Immature natural killer cell (primary cell): Measurements from ENCODE around the gene PHOSPHO2. TPM values are rescaled to one million over a fixed set of nuclear protein-coding genes. Genes with fewer than 3 reads are reported as not detected.
"Not testable (repeated sequence)": the region's sequence is repeated elsewhere in the genome, so short reads cannot be mapped to it uniquely, and the experiment has no call there.

Experiments used
- DNase-seq, 3 donors: peaks; one replicate each; pipeline ENCODE4 v3.0.0; 2022; ENCODE audit warnings: mixed read lengths in 1 of 3
- H3K27ac Mint-ChIP-seq, 6 donors: one replicate each; pipeline ENCODE4 v1.8.0; 2020; ENCODE audit warnings: mixed read lengths in 6 of 6, mild to moderate bottlenecking in 5 of 6, inconsistent platforms in 4 of 6, moderate library complexity in 3 of 6
- H3K27me3 Mint-ChIP-seq, 3 donors: one replicate each; pipeline ENCODE4 v1.8.0; 2020 to 2021; ENCODE audit warnings: low read depth in 3 of 3, mild to moderate bottlenecking in 3 of 3, mixed read lengths in 3 of 3, moderate library complexity in 3 of 3, inconsistent platforms in 1 of 3
- H3K36me3 Mint-ChIP-seq, 3 donors: one replicate each; pipeline ENCODE4 v1.8.0; 2020; ENCODE audit warnings: mixed read lengths in 3 of 3, inconsistent platforms in 2 of 3, mild to moderate bottlenecking in 2 of 3
- H3K4me1 Mint-ChIP-seq, 2 donors: one replicate each; pipeline ENCODE4 v1.8.0; 2020; ENCODE audit warnings: inconsistent platforms in 2 of 2, mild to moderate bottlenecking in 2 of 2, mixed read lengths in 2 of 2, moderate library complexity in 1 of 2
- H3K4me3 Mint-ChIP-seq, 5 donors: one replicate each; pipeline ENCODE4 v1.8.0; 2020; ENCODE audit warnings: mild to moderate bottlenecking in 5 of 5, mixed read lengths in 5 of 5, inconsistent platforms in 3 of 5, moderate library complexity in 3 of 5
- H3K9me3 Mint-ChIP-seq, 6 donors: one replicate each; pipeline ENCODE4 v1.8.0; 2020; ENCODE audit warnings: mild to moderate bottlenecking in 6 of 6, mixed read lengths in 6 of 6, inconsistent platforms in 4 of 6, moderate library complexity in 3 of 6
- polyA plus RNA-seq, 3 donors: library from polyadenylated mRNA; unstranded; fragments of 300-500 nt; fragmentation: Illumina TruSeq; gene quantifications; one replicate each; pipeline ENCODE4 v1.2.3, GENCODE V29; 2021

The PHOSPHO2 gene
- polyA plus RNA-seq, 3 donors from 2014 or later: 2.5 to 4.5 (median 2.7) TPM

GRCh38 chr2:169670215-169670651 is 24.0 kb upstream of the PHOSPHO2 start:
- Mint-ChIP-seq H3K4me3 (no peak overlapping the region), H3K27me3 (peaks cover 2 to 7% (median 5%) of the 10 kb centered on the region in 3 donors), H3K27ac (no peak overlapping the region), H3K36me3 (no peaks in the 10 kb centered on the region), H3K4me1 (no peaks in the 10 kb centered on the region), H3K9me3 (peaks cover 0 to 1% (median 0%) of the 10 kb centered on the region in 6 donors)
- DNase-seq: no peak

GRCh38 chr2:169670937-169671336 is 23.3 kb upstream of the PHOSPHO2 start:
- H3K9me3 Mint-ChIP-seq: peaks cover 0 to 1% (median 0%) of the 10 kb centered on the region in 6 donors
- H3K27ac Mint-ChIP-seq: no peak overlapping the region
- H3K27me3 Mint-ChIP-seq: peaks cover 2 to 7% (median 5%) of the 10 kb centered on the region in 3 donors
- DNase-seq: no peak
- H3K4me1 Mint-ChIP-seq: no peaks in the 10 kb centered on the region
- H3K36me3 Mint-ChIP-seq: no peaks in the 10 kb centered on the region
- H3K4me3 Mint-ChIP-seq: no peak overlapping the region

- H3K9me3 Mint-ChIP-seq: peaks cover 0 to 1% (median 0%) of the 10 kb centered on the region in 6 donors
- H3K27ac Mint-ChIP-seq: no peak overlapping the region
- H3K27me3 Mint-ChIP-seq: peaks cover 2 to 7% (median 5%) of the 10 kb centered on the region in 3 donors
- H3K4me3 Mint-ChIP-seq: no peak overlapping the region
- H3K4me1 Mint-ChIP-seq: no peaks in the 10 kb centered on the region
- DNase-seq: no peak
- no peaks in the 10 kb centered on the region for H3K36me3 Mint-ChIP-seq
These were observed 21.9 kb upstream of the PHOSPHO2 start for GRCh38 chr2:169672406-169672805.

- Mint-ChIP-seq H3K4me1 (no peaks in the 10 kb centered on the region), H3K4me3 (no peak overlapping the region), H3K9me3 (peaks cover 0 to 1% (median 0%) of the 10 kb centered on the region in 6 donors), H3K27me3 (peaks cover 2 to 7% (median 5%) of the 10 kb centered on the region in 3 donors), H3K27ac (no peak overlapping the region), H3K36me3 (no peaks in the 10 kb centered on the region)
- DNase-seq: no peak
These were observed 21.2 kb upstream of the PHOSPHO2 start for GRCh38 chr2:169673106-169673505.

- Mint-ChIP-seq H3K36me3 (no peaks in the 10 kb centered on the region), H3K27ac (no peak overlapping the region), H3K27me3 (peaks cover 2 to 6% (median 5%) of the 10 kb centered on the region in 3 donors), H3K4me1 (no peaks in the 10 kb centered on the region), H3K9me3 (peaks cover 0 to 1% (median 0%) of the 10 kb centered on the region in 6 donors), H3K4me3 (no peak overlapping the region)
- DNase-seq: no peak
These were observed 20.3 kb upstream of the PHOSPHO2 start for GRCh38 chr2:169673921-169674320.

- H3K27me3 Mint-ChIP-seq: peaks cover 2 to 5% (median 3%) of the 10 kb centered on the region in 3 donors
- H3K9me3 Mint-ChIP-seq: peaks cover 0 to 2% (median 0%) of the 10 kb centered on the region in 6 donors
- no peak overlapping the region for H3K4me3 Mint-ChIP-seq
These were observed 17.9 kb upstream of the PHOSPHO2 start for GRCh38 chr2:169676357-169676756.

GRCh38 chr2:169676850-169677249 is 17.4 kb upstream of the PHOSPHO2 start:
- H3K4me3 Mint-ChIP-seq: no peak overlapping the region
- no peak overlapping the region for H3K27ac Mint-ChIP-seq
- no peak for DNase-seq
- H3K4me1 Mint-ChIP-seq: no peaks in the 10 kb centered on the region
- H3K36me3 Mint-ChIP-seq: no peaks in the 10 kb centered on the region
- H3K9me3 Mint-ChIP-seq: peaks cover 0 to 2% (median 0%) of the 10 kb centered on the region in 6 donors
- peaks cover 0 to 5% (median 2%) of the 10 kb centered on the region in 3 donors for H3K27me3 Mint-ChIP-seq

More at GRCh38 chr2:169676357-169676756, 17.9 kb upstream of the PHOSPHO2 start:
- no peak for DNase-seq
- Mint-ChIP-seq H3K27ac (no peak overlapping the region), H3K4me1 (no peaks in the 10 kb centered on the region), H3K36me3 (no peaks in the 10 kb centered on the region)

GRCh38 chr2:169683054-169683424 is 11.2 kb upstream of the PHOSPHO2 start:
- Mint-ChIP-seq H3K9me3 (peaks cover 0 to 2% (median 0%) of the 10 kb centered on the region in 6 donors), H3K4me3 (peak overlapping the region in 2 of 5 donors; percentile 12 to 33), H3K27me3 (peaks cover 0 to 4% (median 3%) of the 10 kb centered on the region in 3 donors), H3K36me3 (no peaks in the 10 kb centered on the region), H3K4me1 (peaks cover 18 to 24% of the 10 kb centered on the region in 2 donors), H3K27ac (peak overlapping the region in 5 of 6 donors; percentile 37 to 81 (median 79))
- peak; percentile 55 to 64 (median 61) for DNase-seq

GRCh38 chr2:169683425-169684134 is 10.7 kb upstream of the PHOSPHO2 start:
- Mint-ChIP-seq H3K27ac (peak overlapping the region in 5 of 6 donors; percentile 37 to 81 (median 79)), H3K9me3 (peaks cover 0 to 2% (median 0%) of the 10 kb centered on the region in 6 donors), H3K36me3 (peaks cover 0 to 3% (median 0%) of the 10 kb centered on the region in 3 donors), H3K4me1 (peaks cover 18 to 24% of the 10 kb centered on the region in 2 donors), H3K27me3 (peaks cover 3 to 7% (median 4%) of the 10 kb centered on the region in 3 donors), H3K4me3 (peak overlapping the region; percentile 1 to 14 (median 12))
- peak in 2 of 3 donors; percentile 21 to 24 for DNase-seq

- Mint-ChIP-seq H3K4me3 (no peak overlapping the region), H3K27me3 (peaks cover 4 to 7% (median 6%) of the 10 kb centered on the region in 3 donors), H3K4me1 (peaks cover 18 to 24% of the 10 kb centered on the region in 2 donors), H3K9me3 (peaks cover 0 to 2% (median 0%) of the 10 kb centered on the region in 6 donors), H3K36me3 (peaks cover 0 to 6% (median 0%) of the 10 kb centered on the region in 3 donors), H3K27ac (peak overlapping the region in 5 of 6 donors; percentile 37 to 81 (median 79))
- DNase-seq: no peak
These were observed 10.1 kb upstream of the PHOSPHO2 start for GRCh38 chr2:169684135-169684565.

- not testable (repeated sequence) for DNase-seq, H3K27ac Mint-ChIP-seq, H3K27me3 Mint-ChIP-seq, H3K4me3 Mint-ChIP-seq, H3K36me3 Mint-ChIP-seq, H3K9me3 Mint-ChIP-seq
- H3K4me1 Mint-ChIP-seq: peaks cover 18 to 24% of the 10 kb centered on the region in 2 donors
These were observed 9.6 kb upstream of the PHOSPHO2 start for GRCh38 chr2:169684712-169685111.

- peaks cover 9 to 11% (median 10%) of the 10 kb centered on the region in 3 donors for H3K27me3 Mint-ChIP-seq
- H3K9me3 Mint-ChIP-seq: peaks cover 2 to 13% (median 11%) of the 10 kb centered on the region in 6 donors
- H3K4me3 Mint-ChIP-seq, DNase-seq, H3K27ac Mint-ChIP-seq, H3K36me3 Mint-ChIP-seq: not testable (repeated sequence)
- H3K4me1 Mint-ChIP-seq: peaks cover 18 to 24% of the 10 kb centered on the region in 2 donors
These were observed 7.4 kb upstream of the PHOSPHO2 start for GRCh38 chr2:169686825-169687224.

GRCh38 chr2:169687943-169688342 is 6.3 kb upstream of the PHOSPHO2 start:
- not testable (repeated sequence) for DNase-seq, H3K4me3 Mint-ChIP-seq, H3K36me3 Mint-ChIP-seq, H3K27ac Mint-ChIP-seq
- Mint-ChIP-seq H3K4me1 (peaks cover 13 to 16% of the 10 kb centered on the region in 2 donors), H3K27me3 (peaks cover 11 to 18% (median 17%) of the 10 kb centered on the region in 3 donors), H3K9me3 (peaks cover 2 to 13% (median 11%) of the 10 kb centered on the region in 6 donors)

GRCh38 chr2:169690958-169691357 is 3.3 kb upstream of the PHOSPHO2 start:
- Mint-ChIP-seq H3K9me3 (peaks cover 2 to 13% (median 11%) of the 10 kb centered on the region in 6 donors), H3K4me1 (peaks cover 17 to 18% of the 10 kb centered on the region in 2 donors), H3K27ac (peak overlapping the region in 3 of 6 donors; percentile 2 to 54 (median 15)), H3K4me3 (no peak overlapping the region), H3K27me3 (peaks cover 18 to 35% (median 27%) of the 10 kb centered on the region in 3 donors), H3K36me3 (peaks cover 3 to 6% (median 5%) of the 10 kb centered on the region in 3 donors)
- DNase-seq: no peak
